Stomach smooth muscle (tissue), 2 donors: ENCODE measurements around the gene C18orf63.

Experiments used
- H3K27ac ChIP-seq: one replicate; pipeline ENCODE4 v1.7.0; 2013; ENCODE audit warnings: mild to moderate bottlenecking, low read length, inconsistent platforms
- H3K27me3 ChIP-seq, 2 donors: one replicate each; pipeline ENCODE4 v1.7.0; 2013; ENCODE audit warnings: low read length in 2 of 2; ENCODE audit not compliant: insufficient read depth in 2 of 2, control insufficient read depth in 1 of 2
- H3K36me3 ChIP-seq, 2 donors: one replicate each; pipeline ENCODE4 v1.7.0; 2013; ENCODE audit warnings: low read length in 2 of 2; ENCODE audit not compliant: control insufficient read depth in 2 of 2, insufficient read depth in 2 of 2
- H3K4me1 ChIP-seq: one replicate; pipeline ENCODE4 v1.7.0; 2013; ENCODE audit warnings: low read length; ENCODE audit not compliant: control insufficient read depth, insufficient read depth
- H3K4me3 ChIP-seq, 2 donors: one replicate each; pipeline ENCODE4 v1.7.0; 2013; ENCODE audit warnings: low read length in 2 of 2
- H3K9ac ChIP-seq, 2 donors: one replicate each; pipeline ENCODE4 v1.7.0; 2013; ENCODE audit warnings: low read length in 2 of 2, mild to moderate bottlenecking in 1 of 2
- H3K9me3 ChIP-seq, 2 donors: one replicate each; pipeline ENCODE4 v1.7.0; 2013; ENCODE audit warnings: low read length in 2 of 2; ENCODE audit not compliant: control insufficient read depth in 2 of 2
- donor health status: healthy.
- donor health status: Pancreatic carcinoma.

C18orf63 gene

GRCh38 chr18:74329688-74330205 lies 14.1 kb downstream of the C18orf63 start:
- no peaks in the 10 kb centered on the region for H3K27me3 ChIP-seq
- H3K4me1 ChIP-seq = no peaks in the 10 kb centered on the region
- no peak overlapping the region for H3K4me3 ChIP-seq
- no peak overlapping the region for H3K9ac ChIP-seq
- H3K9me3 ChIP-seq = no peaks in the 10 kb centered on the region
- no peak overlapping the region for H3K27ac ChIP-seq
- H3K36me3 ChIP-seq = no peaks in the 10 kb centered on the region

- H3K9me3 ChIP-seq = no peaks in the 10 kb centered on the region
- no peak overlapping the region for H3K27ac ChIP-seq
- no peak overlapping the region for H3K4me3 ChIP-seq
Observed at GRCh38 chr18:74331404-74331803, 15.8 kb downstream of the C18orf63 start.

GRCh38 chr18:74333091-74333490 lies 17.5 kb downstream of the C18orf63 start:
- Histone ChIP-seq H3K4me1 (no peaks in the 10 kb centered on the region), H3K27ac (no peak overlapping the region), H3K9ac (no peak overlapping the region)

More at GRCh38 chr18:74331404-74331803, 15.8 kb downstream of the C18orf63 start:
- Histone ChIP-seq H3K4me1 (no peaks in the 10 kb centered on the region), H3K9ac (no peak overlapping the region), H3K36me3 (no peaks in the 10 kb centered on the region), H3K27me3 (no peaks in the 10 kb centered on the region)

GRCh38 chr18:74334242-74334893 lies 18.7 kb downstream of the C18orf63 start:
- Histone ChIP-seq H3K9me3 (no peaks in the 10 kb centered on the region), H3K4me3 (no peak overlapping the region), H3K36me3 (no peaks in the 10 kb centered on the region), H3K9ac (no peak overlapping the region), H3K27ac (no peak overlapping the region), H3K27me3 (peaks cover 0 to under 1% of the 10 kb centered on the region in 2 donors), H3K4me1 (no peaks in the 10 kb centered on the region)

More at GRCh38 chr18:74333091-74333490, 17.5 kb downstream of the C18orf63 start:
- Histone ChIP-seq H3K27me3 (no peaks in the 10 kb centered on the region), H3K36me3 (no peaks in the 10 kb centered on the region), H3K9me3 (no peaks in the 10 kb centered on the region), H3K4me3 (no peak overlapping the region)

GRCh38 chr18:74336656-74337055 lies 21.0 kb downstream of the C18orf63 start:
- Histone ChIP-seq H3K4me1 (no peaks in the 10 kb centered on the region), H3K27me3 (peaks cover 0 to 3% of the 10 kb centered on the region in 2 donors), H3K4me3 (no peak overlapping the region), H3K36me3 (no peaks in the 10 kb centered on the region), H3K9me3 (no peaks in the 10 kb centered on the region), H3K9ac (no peak overlapping the region), H3K27ac (no peak overlapping the region)

GRCh38 chr18:74337155-74337911 lies 21.7 kb downstream of the C18orf63 start:
- Histone ChIP-seq H3K27ac (no peak overlapping the region), H3K27me3 (peaks cover 0 to 3% of the 10 kb centered on the region in 2 donors), H3K4me1 (no peaks in the 10 kb centered on the region), H3K9me3 (no peaks in the 10 kb centered on the region), H3K36me3 (no peaks in the 10 kb centered on the region), H3K4me3 (no peak overlapping the region), H3K9ac (no peak overlapping the region)

- Histone ChIP-seq H3K4me1 (no peaks in the 10 kb centered on the region), H3K9ac (no peak overlapping the region), H3K27ac (no peak overlapping the region), H3K4me3 (no peak overlapping the region), H3K9me3 (no peaks in the 10 kb centered on the region), H3K27me3 (peaks cover 0 to 3% of the 10 kb centered on the region in 2 donors), H3K36me3 (no peaks in the 10 kb centered on the region)
Observed at GRCh38 chr18:74337912-74338309, 22.3 kb downstream of the C18orf63 start.

GRCh38 chr18:74342416-74343043 lies 26.9 kb downstream of the C18orf63 start:
- H3K27me3 ChIP-seq = peaks cover 0 to 3% of the 10 kb centered on the region in 2 donors
- no peak overlapping the region for H3K4me3 ChIP-seq
- H3K27ac ChIP-seq = no peak overlapping the region
- no peak overlapping the region for H3K9ac ChIP-seq
- H3K4me1 ChIP-seq = no peaks in the 10 kb centered on the region
- no peaks in the 10 kb centered on the region for H3K9me3 ChIP-seq
- no peaks in the 10 kb centered on the region for H3K36me3 ChIP-seq

- no peak overlapping the region for H3K4me3 ChIP-seq
- peaks cover 0 to 1% of the 10 kb centered on the region in 2 donors for H3K27me3 ChIP-seq
- H3K9me3 ChIP-seq = no peaks in the 10 kb centered on the region
- H3K4me1 ChIP-seq = no peaks in the 10 kb centered on the region
- H3K27ac ChIP-seq = no peak overlapping the region
- no peak overlapping the region for H3K9ac ChIP-seq
- H3K36me3 ChIP-seq = no peaks in the 10 kb centered on the region
Observed at GRCh38 chr18:74346206-74346605, 30.6 kb downstream of the C18orf63 start.

GRCh38 chr18:74348581-74348980 lies 32.9 kb downstream of the C18orf63 start:
- Histone ChIP-seq H3K4me1 (no peaks in the 10 kb centered on the region), H3K27me3 (peaks cover 0 to 3% of the 10 kb centered on the region in 2 donors)

More at GRCh38 chr18:74348581-74348980, 32.9 kb downstream of the C18orf63 start:
- no peaks in the 10 kb centered on the region for H3K9me3 ChIP-seq
- H3K4me3 ChIP-seq = no peak overlapping the region
- H3K36me3 ChIP-seq = no peaks in the 10 kb centered on the region
- no peak overlapping the region for H3K27ac ChIP-seq
- no peak overlapping the region for H3K9ac ChIP-seq
